Thoracic aorta (tissue), 2 donors: ENCODE data around the gene PCBP3. TPM values are rescaled to one million over a fixed set of nuclear protein-coding genes. Genes with fewer than 3 reads are reported as not detected.
"Not testable (repeated sequence)": the region's sequence is repeated elsewhere in the genome, so short reads cannot be mapped to it uniquely, and the experiment has no call there.

ENCODE experiments used
- ATAC-seq: fragments of 150-250 bp; one replicate; pipeline ENCODE4 v1.8.0; 2017; ENCODE audit warnings: low read depth; ENCODE audit not compliant: insufficient number of reproducible peaks, low FRiP score
- DNase-seq: peaks from one replicate; pipeline ENCODE4 v3.0.0-alpha.2; 2020; ENCODE audit warnings: low spot score
- H3K27ac ChIP-seq, 2 donors: fragments of 200-600 bp; sonication (generic); 1 replicate in 1 of 2; 2 replicates in 1 of 2; pipeline ENCODE4 v1.5.1; 2016; ENCODE audit warnings: mild to moderate bottlenecking in 2 of 2, moderate library complexity in 2 of 2
- H3K27me3 ChIP-seq: fragments of 200-600 bp; sonication (generic); replicated peaks from 2 replicates; pipeline ENCODE4 v1.6.0; 2016; ENCODE audit warnings: mild to moderate bottlenecking; ENCODE audit not compliant: insufficient read depth
- H3K36me3 ChIP-seq: fragments of 200-600 bp; sonication (generic); one replicate; pipeline ENCODE4 v1.5.1; 2016
- H3K4me1 ChIP-seq, 2 donors: fragments of 200-600 bp; sonication (generic); 1 replicate in 1 of 2; 2 replicates in 1 of 2; pipeline versions ENCODE4 v1.5.1 to v1.6.0; 2016; ENCODE audit warnings: low read depth in 2 of 2, mild to moderate bottlenecking in 1 of 2; ENCODE audit not compliant: control insufficient read depth in 1 of 2
- H3K4me3 ChIP-seq: fragments of 200-600 bp; sonication (generic); 2 replicates; pipeline ENCODE4 v1.5.1; 2016; ENCODE audit warnings: mild to moderate bottlenecking
- H3K9me3 ChIP-seq: fragments of 200-600 bp; sonication (generic); 2 replicates; pipeline ENCODE4 v1.5.1; 2016
- total RNA-seq, 2 donors: library from RNA; depleted of rRNA; stranded (reverse); fragments of >200 nt; gene quantifications; one replicate each; pipeline versions ENCODE4 v1.1.0 to v1.2.3, GENCODE V29; 2016
- TF ChIP-seq, protein P1 (sequence below): fragments of 200-600 bp; sonication (generic); IDR thresholded peaks from one replicate; pipeline ENCODE4 v1.5.1; 2019; ENCODE audit warnings: antibody characterized with exemption

PCBP3 gene
- total RNA-seq, 2 donors from 2014 or later = 4.5 to 28.4 TPM

DNA sequence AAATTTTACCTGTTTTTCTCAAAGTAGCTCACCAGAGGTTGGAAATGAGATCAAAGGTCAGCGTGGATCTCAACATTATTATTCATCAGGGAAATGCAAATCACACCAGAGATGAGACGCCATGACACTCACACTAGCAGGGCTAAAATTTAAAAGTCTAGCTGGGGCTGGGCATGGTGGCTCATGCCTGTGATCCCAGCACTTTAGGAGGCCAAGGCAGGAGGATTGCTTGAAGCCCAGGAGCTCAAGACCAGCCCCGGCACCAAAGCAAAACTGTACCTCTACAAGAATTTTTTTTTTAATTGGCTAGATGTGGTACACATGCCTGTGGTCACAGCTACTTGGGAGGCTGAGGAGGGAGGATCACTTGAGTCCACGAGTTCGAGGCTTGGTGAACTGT lies 41.4 kb upstream of the PCBP3 start:
- Histone ChIP-seq H3K27ac (no peak overlapping the region), H3K4me3 (no peak overlapping the region), H3K27me3 (no peaks in the 10 kb centered on the region), H3K36me3 (no peaks in the 10 kb centered on the region), H3K9me3 (peaks cover 9% of the 10 kb centered on the region), H3K4me1 (no peaks in the 10 kb centered on the region)
- TF ChIP-seq, protein P1, sequence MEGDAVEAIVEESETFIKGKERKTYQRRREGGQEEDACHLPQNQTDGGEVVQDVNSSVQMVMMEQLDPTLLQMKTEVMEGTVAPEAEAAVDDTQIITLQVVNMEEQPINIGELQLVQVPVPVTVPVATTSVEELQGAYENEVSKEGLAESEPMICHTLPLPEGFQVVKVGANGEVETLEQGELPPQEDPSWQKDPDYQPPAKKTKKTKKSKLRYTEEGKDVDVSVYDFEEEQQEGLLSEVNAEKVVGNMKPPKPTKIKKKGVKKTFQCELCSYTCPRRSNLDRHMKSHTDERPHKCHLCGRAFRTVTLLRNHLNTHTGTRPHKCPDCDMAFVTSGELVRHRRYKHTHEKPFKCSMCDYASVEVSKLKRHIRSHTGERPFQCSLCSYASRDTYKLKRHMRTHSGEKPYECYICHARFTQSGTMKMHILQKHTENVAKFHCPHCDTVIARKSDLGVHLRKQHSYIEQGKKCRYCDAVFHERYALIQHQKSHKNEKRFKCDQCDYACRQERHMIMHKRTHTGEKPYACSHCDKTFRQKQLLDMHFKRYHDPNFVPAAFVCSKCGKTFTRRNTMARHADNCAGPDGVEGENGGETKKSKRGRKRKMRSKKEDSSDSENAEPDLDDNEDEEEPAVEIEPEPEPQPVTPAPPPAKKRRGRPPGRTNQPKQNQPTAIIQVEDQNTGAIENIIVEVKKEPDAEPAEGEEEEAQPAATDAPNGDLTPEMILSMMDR = no peak
- ATAC-seq = no peak
- no peak for DNase-seq

GRCh38 chr21:45603481-45603880 lies 40.0 kb upstream of the PCBP3 start:
- no peak for ATAC-seq

DNA sequence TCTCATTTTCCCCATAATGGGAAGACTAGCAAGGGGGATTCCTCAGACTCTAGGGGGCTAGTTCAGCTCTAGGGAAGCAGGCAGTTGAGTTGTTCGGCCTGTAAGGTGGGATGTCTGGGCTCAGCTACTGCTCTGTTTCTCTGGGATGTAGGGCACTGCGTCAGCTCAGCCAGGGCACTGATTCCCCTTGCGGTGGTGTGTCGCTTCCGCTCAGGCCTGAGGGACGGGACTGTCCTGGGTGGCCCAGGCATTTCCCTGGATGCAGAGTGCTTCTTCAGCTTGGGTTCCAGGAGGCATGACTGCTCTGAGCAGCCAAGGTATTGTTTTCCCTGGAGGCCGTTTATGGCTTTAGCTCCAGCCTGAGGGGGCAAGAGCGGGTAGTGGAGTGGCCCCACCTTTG lies 38.8 kb upstream of the PCBP3 start:
- not testable (repeated sequence) for H3K4me1 ChIP-seq, H3K9me3 ChIP-seq, H3K27ac ChIP-seq, ATAC-seq, H3K36me3 ChIP-seq, DNase-seq, H3K4me3 ChIP-seq, H3K27me3 ChIP-seq

More at GRCh38 chr21:45603481-45603880, 40.0 kb upstream of the PCBP3 start:
- H3K4me1 ChIP-seq = no peaks in the 10 kb centered on the region
- H3K9me3 ChIP-seq = peaks cover 9% of the 10 kb centered on the region
- H3K4me3 ChIP-seq = no peak overlapping the region
- no peak for DNase-seq
- H3K27me3 ChIP-seq = no peaks in the 10 kb centered on the region
- TF ChIP-seq, protein P1 = no peak
- H3K36me3 ChIP-seq = no peaks in the 10 kb centered on the region
- no peak overlapping the region for H3K27ac ChIP-seq

DNA sequence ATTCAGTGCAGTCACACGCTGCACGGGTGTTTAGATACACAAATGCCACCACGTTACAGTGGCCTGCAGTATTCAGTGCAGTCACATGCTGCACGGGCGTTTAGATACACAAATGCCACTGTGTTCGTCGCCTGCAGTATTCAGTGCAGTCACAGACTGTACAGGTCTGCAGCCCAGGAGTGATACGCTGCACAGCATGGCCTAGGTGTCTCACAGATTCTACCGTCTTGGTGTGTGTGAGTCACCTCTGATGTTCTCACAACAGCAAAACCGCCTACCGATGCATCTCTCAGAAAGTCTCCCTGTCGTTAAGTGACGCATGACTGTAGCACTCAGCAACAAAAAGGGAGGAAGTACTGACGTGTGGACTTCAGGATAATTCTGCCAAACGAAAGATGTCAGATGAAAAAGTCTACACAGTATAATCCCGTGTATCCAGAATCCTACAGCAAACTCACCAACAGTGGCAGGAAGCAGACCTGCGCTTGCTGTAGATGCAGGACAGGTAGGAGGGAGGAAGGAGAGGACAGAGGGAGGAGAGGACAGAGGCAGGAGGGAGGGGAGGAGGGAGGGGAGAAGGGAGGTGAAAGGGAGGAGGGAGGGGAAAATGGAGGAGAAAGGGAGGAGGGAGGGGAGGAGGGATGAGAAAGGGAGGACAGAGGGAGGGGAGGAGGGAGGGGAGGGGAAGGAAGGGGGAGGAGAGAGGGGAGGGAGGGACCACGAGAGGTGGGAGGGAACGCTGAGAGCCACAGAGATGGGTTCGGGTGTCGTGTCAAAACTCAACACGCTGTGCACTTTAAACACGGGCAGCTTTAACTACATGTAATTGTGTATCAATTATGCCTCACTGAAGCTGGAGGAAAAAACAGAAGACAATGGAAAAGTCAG lies 36.3 kb upstream of the PCBP3 start:
- Histone ChIP-seq H3K27me3 (no peaks in the 10 kb centered on the region), H3K4me3 (no peak overlapping the region), H3K27ac (no peak overlapping the region), H3K9me3 (peaks cover 9% of the 10 kb centered on the region), H3K4me1 (no peaks in the 10 kb centered on the region), H3K36me3 (no peaks in the 10 kb centered on the region)
- ATAC-seq (no peak), DNase-seq (no peak)
- TF ChIP-seq, protein P1 = no peak

- Histone ChIP-seq H3K4me1 (no peaks in the 10 kb centered on the region), H3K36me3 (no peaks in the 10 kb centered on the region), H3K4me3 (no peak overlapping the region), H3K9me3 (peaks cover 9% of the 10 kb centered on the region), H3K27ac (no peak overlapping the region), H3K27me3 (no peaks in the 10 kb centered on the region)
- DNase-seq (no peak), ATAC-seq (no peak)
- TF ChIP-seq, protein P1 = no peak
Measured at GRCh38 chr21:45607909-45608295, 35.6 kb upstream of the PCBP3 start.

DNA sequence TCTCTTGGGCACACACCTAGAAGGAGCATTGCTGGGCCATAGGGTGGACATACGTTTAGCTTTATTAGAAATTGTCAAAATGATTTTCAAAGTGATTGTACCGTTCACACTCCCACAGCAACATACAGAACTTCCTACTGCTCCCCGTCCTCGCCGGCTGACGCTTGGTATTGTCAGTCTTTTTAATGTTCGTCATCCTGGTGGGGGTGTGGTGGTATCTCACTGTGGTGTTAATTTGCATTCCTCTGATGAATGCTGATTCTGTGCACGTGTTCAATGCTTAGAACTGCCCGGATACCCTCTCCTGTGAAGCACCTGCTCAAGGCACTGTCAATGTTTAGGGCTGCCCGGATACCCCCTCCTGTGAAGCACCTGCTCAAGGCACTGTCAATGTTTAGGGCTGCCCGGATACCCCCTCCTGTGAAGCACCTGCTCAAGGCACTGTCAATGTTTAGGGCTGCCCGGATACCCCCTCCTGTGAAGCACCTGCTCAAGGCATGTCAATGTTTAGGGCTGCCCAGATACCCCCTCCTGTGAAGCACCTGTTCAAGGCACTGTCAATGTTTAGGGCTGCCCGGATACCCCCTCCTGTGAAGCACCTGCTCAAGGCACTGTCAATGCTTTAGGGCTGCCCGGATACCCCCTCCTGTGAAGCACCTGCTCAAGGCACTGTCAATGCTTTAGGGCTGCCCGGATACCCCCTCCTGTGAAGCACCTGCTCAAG lies 34.6 kb upstream of the PCBP3 start:
- H3K36me3 ChIP-seq, H3K4me1 ChIP-seq, DNase-seq, H3K9me3 ChIP-seq, H3K27ac ChIP-seq, H3K4me3 ChIP-seq, H3K27me3 ChIP-seq, ATAC-seq: not testable (repeated sequence)

DNA sequence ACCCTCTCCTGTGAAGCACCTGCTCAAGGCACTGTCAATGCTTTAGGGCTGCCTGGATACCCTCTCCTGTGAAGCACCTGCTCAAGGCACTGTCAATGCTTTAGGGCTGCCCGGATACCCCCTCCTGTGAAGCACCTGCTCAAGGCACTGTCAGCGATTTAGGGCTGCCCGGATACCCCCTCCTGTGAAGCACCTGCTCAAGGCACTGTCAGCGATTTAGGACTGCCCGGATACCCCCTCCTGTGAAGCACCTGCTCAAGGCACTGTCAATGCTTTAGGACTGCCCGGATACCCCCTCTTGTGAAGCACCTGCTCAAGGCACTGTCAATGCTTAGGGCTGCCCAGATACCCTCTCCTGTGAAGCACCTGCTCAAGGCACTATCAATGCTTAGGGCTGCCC lies 33.9 kb upstream of the PCBP3 start:
- not testable (repeated sequence) for H3K27ac ChIP-seq, ATAC-seq, H3K9me3 ChIP-seq, H3K4me3 ChIP-seq, H3K4me1 ChIP-seq, H3K27me3 ChIP-seq, DNase-seq, H3K36me3 ChIP-seq
